ENCODE data around the gene ANKLE1.
"Not testable (repeated sequence)": the region's sequence is repeated elsewhere in the genome, so short reads cannot be mapped to it uniquely, and the experiment has no call there.

ANKLE1 gene

GRCh38 chr19:17248011-17248776, 33.5 kb upstream of the ANKLE1 start:
- peak; percentile 48 for DNase-seq

GRCh38 chr19:17249887-17250548, 31.7 kb upstream of the ANKLE1 start:
- no peak for DNase-seq

GRCh38 chr19:17254636-17255035, 27.1 kb upstream of the ANKLE1 start:
- DNase-seq: no peak

GRCh38 chr19:17255150-17255621, 26.5 kb upstream of the ANKLE1 start:
- DNase-seq: peak; percentile 6

- no peak for DNase-seq
Measured at GRCh38 chr19:17256130-17256529, 25.6 kb upstream of the ANKLE1 start.

GRCh38 chr19:17259118-17259780, 22.5 kb upstream of the ANKLE1 start:
- DNase-seq: no peak

- no peak for DNase-seq
Measured at GRCh38 chr19:17259934-17260333, 21.8 kb upstream of the ANKLE1 start.

GRCh38 chr19:17260842-17261325, 20.8 kb upstream of the ANKLE1 start:
- DNase-seq: peak; percentile 89

GRCh38 chr19:17262557-17262956, 19.1 kb upstream of the ANKLE1 start:
- DNase-seq: no peak

- no peak for DNase-seq
Measured at GRCh38 chr19:17263712-17264640, 17.7 kb upstream of the ANKLE1 start.

- DNase-seq: no peak
Measured at GRCh38 chr19:17264641-17264979, 17.1 kb upstream of the ANKLE1 start, which contains the start of gene USHBP1. Gene USHBP1 (minus strand): TSS chr19:17264745. CDS start chr19:17264299, 446 bp downstream.

- no peak for DNase-seq
Measured at GRCh38 chr19:17266026-17266425, 15.7 kb upstream of the ANKLE1 start.

- no peak for DNase-seq
Measured at GRCh38 chr19:17266589-17266974, 15.1 kb upstream of the ANKLE1 start.

GRCh38 chr19:17266975-17267788, 14.5 kb upstream of the ANKLE1 start, which contains the start of gene BABAM1:
Gene BABAM1 (plus strand): TSS chr19:17267443. CDS start chr19:17268807, 1,364 bp downstream.
- peak; percentile 95 for DNase-seq

- DNase-seq: no peak
Measured at GRCh38 chr19:17268754-17269153, 12.9 kb upstream of the ANKLE1 start.

- not testable (repeated sequence) for DNase-seq
Measured at GRCh38 chr19:17274892-17275291, 6.8 kb upstream of the ANKLE1 start.

- no peak for DNase-seq
Measured at GRCh38 chr19:17275441-17276175, 6.1 kb upstream of the ANKLE1 start.

GRCh38 chr19:17279436-17279835, 2.3 kb upstream of the ANKLE1 start:
- no peak for DNase-seq

- peak; percentile 77 for DNase-seq
Measured at GRCh38 chr19:17282488-17283125, 906 bp downstream of the ANKLE1 start.

GRCh38 chr19:17283504-17283996, 1.8 kb downstream of the ANKLE1 start:
- DNase-seq: no peak

Data from DMS79 treated with DMSO at 0.1 percent for 48 hours (cell line).